Gastroesophageal sphincter (tissue), 4 donors: ENCODE results near the gene CHCHD6. TPM values are rescaled to one million over a fixed set of nuclear protein-coding genes. Genes with fewer than 3 reads are reported as not detected.

ENCODE experiments used
- ATAC-seq: fragments of 150-250 bp; one replicate; pipeline ENCODE4 v1.9.1; 2016; ENCODE audit warnings: mild to moderate bottlenecking, moderate library complexity
- H3K27ac ChIP-seq, 4 donors: fragments of 200-600 bp; sonication (generic) in 3 of 4; 1 replicate in 3 of 4; 2 replicates in 1 of 4; pipeline ENCODE4 v1.5.1; 2016 to 2019
- H3K27me3 ChIP-seq: fragments of 200-600 bp; sonication (generic); one replicate; pipeline ENCODE4 v1.5.1; 2019
- H3K36me3 ChIP-seq, 2 donors: fragments of 200-600 bp; sonication (generic); one replicate each; pipeline ENCODE4 v1.5.1; 2019; ENCODE audit warnings: control low read depth in 1 of 2
- H3K4me1 ChIP-seq, 3 donors: fragments of 200-600 bp; sonication (generic); 1 replicate in 2 of 3; 2 replicates in 1 of 3; pipeline ENCODE4 v1.5.1; 2016 to 2019; ENCODE audit warnings: control low read depth in 2 of 3
- H3K4me3 ChIP-seq, 2 donors: fragments of 200-600 bp; sonication (generic); one replicate each; pipeline ENCODE4 v1.5.1; 2019; ENCODE audit warnings: mild to moderate bottlenecking in 1 of 2, moderate library complexity in 1 of 2
- H3K9me3 ChIP-seq, 3 donors: fragments of 200-600 bp; sonication (generic); one replicate each; pipeline ENCODE4 v1.5.1; 2017 to 2019; ENCODE audit warnings: control low read depth in 2 of 3
- CTCF ChIP-seq, 4 experiments: fragments of 200-600 bp in 2 of 4; fragments of 450-650 bp in 2 of 4; sonication (generic) in 1 of 4; IDR thresholded peaks; one replicate each; pipeline ENCODE4 v1.5.1; 2017 to 2019; ENCODE audit warnings: antibody characterized with exemption in 4 of 4, mild to moderate bottlenecking in 2 of 4, moderate library complexity in 2 of 4
- EP300 ChIP-seq: sonication (generic); formaldehyde crosslinking; IDR thresholded peaks from one replicate; pipeline ENCODE4 v1.6.1; 2017; ENCODE audit warnings: antibody characterized with exemption, mild to moderate bottlenecking
- POLR2A ChIP-seq, 2 donors: fragments of 450-650 bp; IDR thresholded peaks; one replicate each; pipeline ENCODE4 v1.6.1; 2017; ENCODE audit warnings: antibody characterized with exemption in 2 of 2, mild to moderate bottlenecking in 2 of 2, moderate library complexity in 1 of 2
- POLR2AphosphoS5 ChIP-seq: sonication (generic); formaldehyde crosslinking; IDR thresholded peaks from one replicate; pipeline ENCODE4 v1.6.1; 2017; ENCODE audit warnings: antibody characterized with exemption
- WGBS, 2 donors: methylation state at CpG; one replicate each; pipeline ENCODE4 v1.1.5; 2018; ENCODE audit warnings: low coverage in 1 of 2; 5-methylcytosine and 5-hydroxymethylcytosine counted together
- total RNA-seq, 4 donors: library from RNA; depleted of rRNA; stranded (reverse); fragments of >200 nt; gene quantifications; one replicate each; pipeline ENCODE4 v1.1.0, GENCODE V29; 2016

The CHCHD6 gene
- total RNA-seq, 4 donors from 2014 or later: 8.5 to 37.2 (median 15.2) TPM

GRCh38 chr3:126947429-126947828, 243.4 kb downstream of the CHCHD6 start:
- ATAC-seq: no peak
- WGBS, 2 donors: 60% methylated on average over 5 of the region's 8 CpGs; no CpG with 5 or more reads in 1 of the 2 donors

GRCh38 chr3:126948980-126949535, 245.0 kb downstream of the CHCHD6 start:
- TF ChIP-seq EP300: no peak
- no peak for TF ChIP-seq POLR2AphosphoS5
- no peak for TF ChIP-seq CTCF (IDR thresholded peaks at IDR 0.05)
- TF ChIP-seq POLR2A (IDR thresholded peaks at IDR 0.05): no peak

More at GRCh38 chr3:126947429-126947828, 243.4 kb downstream of the CHCHD6 start:
- Histone ChIP-seq H3K4me3 (no peak overlapping the region), H3K27ac (no peak overlapping the region), H3K27me3 (no peaks in the 10 kb centered on the region), H3K9me3 (no peaks in the 10 kb centered on the region), H3K36me3 (peaks cover 0 to 24% of the 10 kb centered on the region in 2 donors), H3K4me1 (no peaks in the 10 kb centered on the region)
- no peak for TF ChIP-seq CTCF (IDR thresholded peaks at IDR 0.05)
- no peak for TF ChIP-seq POLR2A (IDR thresholded peaks at IDR 0.05)
- no peak for TF ChIP-seq POLR2AphosphoS5
- TF ChIP-seq EP300: no peak

GRCh38 chr3:126951561-126951960, 247.5 kb downstream of the CHCHD6 start:
- no peak overlapping the region for H3K4me3 ChIP-seq
- TF ChIP-seq EP300: no peak
- H3K27me3 ChIP-seq: no peaks in the 10 kb centered on the region
- ATAC-seq: no peak
- WGBS, 2 donors: 92 to 100% methylated on average over 1 to 2 of the region's 5 CpGs
- no peaks in the 10 kb centered on the region for H3K9me3 ChIP-seq
- no peak overlapping the region for H3K27ac ChIP-seq
- H3K36me3 ChIP-seq: peaks cover 0 to 29% of the 10 kb centered on the region in 2 donors
- no peaks in the 10 kb centered on the region for H3K4me1 ChIP-seq

More at GRCh38 chr3:126948980-126949535, 245.0 kb downstream of the CHCHD6 start:
- H3K36me3 ChIP-seq: peaks cover 0 to 29% of the 10 kb centered on the region in 2 donors
- no peak for ATAC-seq
- H3K27ac ChIP-seq: no peak overlapping the region
- H3K4me3 ChIP-seq: no peak overlapping the region
- H3K27me3 ChIP-seq: no peaks in the 10 kb centered on the region
- no CpG with 5 or more reads among the region's 14 CpGs for WGBS, 2 donors
- H3K9me3 ChIP-seq: no peaks in the 10 kb centered on the region
- no peaks in the 10 kb centered on the region for H3K4me1 ChIP-seq

- no peak for TF ChIP-seq CTCF (IDR thresholded peaks at IDR 0.05)
- TF ChIP-seq POLR2A (IDR thresholded peaks at IDR 0.05): no peak
- no peak for TF ChIP-seq POLR2AphosphoS5
- no peak for TF ChIP-seq EP300
- 92 to 98% methylated on average over 5 to 6 of the region's 10 CpGs for WGBS, 2 donors
- no peaks in the 10 kb centered on the region for H3K27me3 ChIP-seq
- H3K27ac ChIP-seq: no peak overlapping the region
- peaks cover 0 to 27% of the 10 kb centered on the region in 2 donors for H3K36me3 ChIP-seq
- H3K9me3 ChIP-seq: no peaks in the 10 kb centered on the region
- ATAC-seq: no peak
- H3K4me1 ChIP-seq: no peaks in the 10 kb centered on the region
- no peak overlapping the region for H3K4me3 ChIP-seq
These were observed 248.4 kb downstream of the CHCHD6 start for GRCh38 chr3:126952261-126952982.

- H3K4me1 ChIP-seq: no peaks in the 10 kb centered on the region
- H3K27me3 ChIP-seq: no peaks in the 10 kb centered on the region
- H3K4me3 ChIP-seq: no peak overlapping the region
- no peak overlapping the region for H3K27ac ChIP-seq
- peaks cover 0 to 21% of the 10 kb centered on the region in 2 donors for H3K36me3 ChIP-seq
- no peaks in the 10 kb centered on the region for H3K9me3 ChIP-seq
- TF ChIP-seq POLR2AphosphoS5: no peak
- TF ChIP-seq EP300: no peak
- no peak for TF ChIP-seq CTCF (IDR thresholded peaks at IDR 0.05)
- no peak for TF ChIP-seq POLR2A (IDR thresholded peaks at IDR 0.05)
- WGBS, 2 donors: 94 to 100% methylated on average over 4 to 5 of the region's 12 CpGs
- no peak for ATAC-seq
These were observed 249.1 kb downstream of the CHCHD6 start for GRCh38 chr3:126952983-126953660.
